Chondrocyte (in vitro differentiated cells): ENCODE data around the gene CLCN2. TPM values are rescaled to one million over a fixed set of nuclear protein-coding genes. Genes with fewer than 3 reads are reported as not detected.
"Not testable (repeated sequence)": the region's sequence is repeated elsewhere in the genome, so short reads cannot be mapped to it uniquely, and the experiment has no call there.

Experiments
- DNase-seq: peaks from one replicate; pipeline ENCODE4 v3.0.0; 2021; ENCODE audit warnings: mixed read lengths, low spot score
- H3K27ac Mint-ChIP-seq: one replicate; pipeline ENCODE4 v1.8.0; 2021; ENCODE audit warnings: mild to moderate bottlenecking, moderate library complexity, mixed read lengths; ENCODE audit not compliant: unreplicated experiment
- H3K27me3 Mint-ChIP-seq: 2 replicates; pipeline ENCODE4 v1.8.0; 2021; ENCODE audit warnings: low read depth, mixed read lengths
- H3K36me3 Mint-ChIP-seq: 2 replicates; pipeline ENCODE4 v1.8.0; 2021; ENCODE audit warnings: low read depth, mixed read lengths
- H3K4me1 Mint-ChIP-seq: 2 replicates; pipeline ENCODE4 v1.8.0; 2021; ENCODE audit warnings: low read depth, mild to moderate bottlenecking, mixed read lengths
- H3K4me3 Mint-ChIP-seq: one replicate; pipeline ENCODE4 v1.8.0; 2021; ENCODE audit warnings: mild to moderate bottlenecking, moderate library complexity, mixed read lengths; ENCODE audit not compliant: unreplicated experiment
- H3K9me3 Mint-ChIP-seq: 2 replicates; pipeline ENCODE4 v1.8.0; 2021; ENCODE audit warnings: low read depth, mixed read lengths
- CTCF ChIP-seq: fragments of 200-600 bp; sonication (generic); IDR thresholded peaks from 2 replicates; pipeline ENCODE4 v1.5.0; 2021; ENCODE audit warnings: antibody characterized with exemption, mild to moderate bottlenecking, moderate library complexity
- total RNA-seq: library from RNA; stranded (reverse); gene quantifications from 3 replicates; pipeline ENCODE4 v1.2.1, GENCODE V29; 2021

Gene CLCN2
- total RNA-seq, 1 donor from 2014 or later = 3.1 TPM

- H3K27me3 Mint-ChIP-seq = no peaks in the 10 kb centered on the region
These were observed 16.7 kb downstream of the CLCN2 start for GRCh38 chr3:184344579-184345316.

GRCh38 chr3:184343200-184343876, 18.1 kb downstream of the CLCN2 start:
- DNase-seq = no peak
- Mint-ChIP-seq H3K36me3 (peaks cover 13% of the 10 kb centered on the region), H3K27ac (no peak overlapping the region), H3K9me3 (no peaks in the 10 kb centered on the region), H3K4me1 (peaks cover 35% of the 10 kb centered on the region), H3K4me3 (no peak overlapping the region), H3K27me3 (no peaks in the 10 kb centered on the region)
- TF ChIP-seq CTCF = no peak

More at GRCh38 chr3:184344579-184345316, 16.7 kb downstream of the CLCN2 start:
- no peaks in the 10 kb centered on the region for H3K9me3 Mint-ChIP-seq
- peaks cover 13% of the 10 kb centered on the region for H3K36me3 Mint-ChIP-seq
- no peak overlapping the region for H3K27ac Mint-ChIP-seq
- no peak for TF ChIP-seq CTCF
- H3K4me1 Mint-ChIP-seq = peaks cover 29% of the 10 kb centered on the region
- no peak for DNase-seq
- no peak overlapping the region for H3K4me3 Mint-ChIP-seq

- no peaks in the 10 kb centered on the region for H3K27me3 Mint-ChIP-seq
These were observed 19.5 kb downstream of the CLCN2 start for GRCh38 chr3:184341925-184342324.

GRCh38 chr3:184339451-184340135, 21.8 kb downstream of the CLCN2 start:
- DNase-seq, H3K4me3 Mint-ChIP-seq, H3K36me3 Mint-ChIP-seq, H3K9me3 Mint-ChIP-seq, H3K27ac Mint-ChIP-seq, H3K27me3 Mint-ChIP-seq: not testable (repeated sequence)
- H3K4me1 Mint-ChIP-seq = peaks cover 46% of the 10 kb centered on the region

More at GRCh38 chr3:184341925-184342324, 19.5 kb downstream of the CLCN2 start:
- Mint-ChIP-seq H3K9me3 (no peaks in the 10 kb centered on the region), H3K4me3 (no peak overlapping the region), H3K4me1 (peaks cover 42% of the 10 kb centered on the region), H3K36me3 (peaks cover 15% of the 10 kb centered on the region), H3K27ac (no peak overlapping the region)
- DNase-seq = no peak
- TF ChIP-seq CTCF = no peak

- peaks cover 11% of the 10 kb centered on the region for H3K36me3 Mint-ChIP-seq
- no peak for DNase-seq
- H3K27me3 Mint-ChIP-seq = no peaks in the 10 kb centered on the region
- no peak overlapping the region for H3K27ac Mint-ChIP-seq
- no peak for TF ChIP-seq CTCF
- H3K4me1 Mint-ChIP-seq = peaks cover 49% of the 10 kb centered on the region
- no peaks in the 10 kb centered on the region for H3K9me3 Mint-ChIP-seq
- no peak overlapping the region for H3K4me3 Mint-ChIP-seq
These were observed 22.4 kb downstream of the CLCN2 start for GRCh38 chr3:184339001-184339400.
